GM12892 (cell line): Measurements from ENCODE around the gene TMC7.

Experiments used
- POLR2A ChIP-seq: IDR thresholded peaks from 2 replicates; pipeline ENCODE4 v1.6.1; 2011; ENCODE audit warnings: low read depth, low read length, control low read depth
- POLR2AphosphoS5 ChIP-seq: IDR thresholded peaks from 2 replicates; pipeline ENCODE4 v1.6.1; 2011; ENCODE audit warnings: low read depth, low read length, control low read depth
- TAF1 ChIP-seq: IDR thresholded peaks from 2 replicates; pipeline ENCODE4 v1.6.1; 2011; ENCODE audit warnings: low read depth, mild to moderate bottlenecking, control low read depth, low read length, borderline replicate concordance

DNA sequence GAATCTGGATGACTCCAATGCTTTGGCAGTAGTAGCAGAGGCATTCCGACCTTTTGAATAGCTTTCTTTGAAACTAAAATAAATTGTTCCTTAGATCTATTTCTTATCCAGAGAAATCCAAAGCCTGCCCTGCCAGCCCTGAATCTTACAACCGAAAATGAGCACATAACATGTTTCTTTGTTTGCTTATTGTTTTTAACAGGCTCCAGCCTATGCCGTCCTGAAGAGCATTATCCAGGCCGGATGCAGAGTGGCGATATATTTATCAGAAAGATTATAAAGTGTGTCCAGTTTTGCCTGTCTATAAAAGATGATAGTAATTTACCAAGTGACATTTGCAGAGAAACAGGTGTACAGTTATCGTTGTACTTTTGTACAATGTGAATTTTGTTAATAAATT is 94.1 kb downstream of the TMC7 start:
- no peak for TF ChIP-seq POLR2AphosphoS5
- no peak for TF ChIP-seq POLR2A
- no peak for TF ChIP-seq TAF1
